Karpas-422 (cell line): ENCODE data around the gene C1orf21. TPM values are rescaled to one million over a fixed set of nuclear protein-coding genes. Genes with fewer than 3 reads are reported as not detected.
"Not testable (repeated sequence)": the region's sequence is repeated elsewhere in the genome, so short reads cannot be mapped to it uniquely, and the experiment has no call there.

Experiments
- DNase-seq: peaks from one replicate; pipeline ENCODE4 v3.0.0-alpha.2; 2015
- H2AFZ ChIP-seq: fragments of 200-600 bp; sonication (generic); 2 replicates; pipeline ENCODE4 v1.6.1; 2014; ENCODE audit warnings: antibody characterized with exemption, low read length, mixed read lengths
- H3K27ac ChIP-seq: fragments of 200-600 bp; sonication (generic); 2 replicates; pipeline ENCODE4 v1.5.1; 2014; ENCODE audit warnings: mild to moderate bottlenecking, low read length, moderate library complexity
- H3K27me3 ChIP-seq: fragments of 200-600 bp; sonication (generic); 2 replicates; pipeline ENCODE4 v1.6.1; 2014; ENCODE audit warnings: low read length, mixed read lengths
- H3K36me3 ChIP-seq: fragments of 200-600 bp; sonication (generic); 2 replicates; pipeline ENCODE4 v1.6.1; 2014; ENCODE audit warnings: low read length, mixed read lengths; ENCODE audit not compliant: insufficient read depth
- H3K4me1 ChIP-seq: fragments of 200-600 bp; sonication (generic); 2 replicates; pipeline ENCODE4 v1.6.1; 2014; ENCODE audit warnings: mild to moderate bottlenecking, low read length, mixed read lengths
- H3K4me2 ChIP-seq: fragments of 200-600 bp; sonication (generic); 2 replicates; pipeline ENCODE4 v1.6.1; 2014; ENCODE audit warnings: low read length, low read depth, mild to moderate bottlenecking; ENCODE audit not compliant: poor library complexity, severe bottlenecking
- H3K4me3 ChIP-seq: fragments of 200-600 bp; sonication (generic); 2 replicates; pipeline ENCODE4 v1.5.1; 2014; ENCODE audit warnings: mild to moderate bottlenecking, antibody characterized with exemption, low read length, mixed read lengths
- H3K79me2 ChIP-seq: fragments of 200-600 bp; sonication (generic); 2 replicates; pipeline ENCODE4 v1.6.1; 2014; ENCODE audit warnings: mild to moderate bottlenecking, low read length, mixed read lengths
- H3K9ac ChIP-seq: fragments of 200-600 bp; sonication (generic); 2 replicates; pipeline ENCODE4 v1.6.0; 2014; ENCODE audit warnings: low read length
- H3K9me2 ChIP-seq: fragments of 200-600 bp; sonication (generic), shearing (Covaris generic); replicated peaks from 2 replicates; pipeline ENCODE4 v1.6.0; 2014; ENCODE audit warnings: mild to moderate bottlenecking, low read length, moderate library complexity; ENCODE audit not compliant: insufficient read depth
- H3K9me3 ChIP-seq: fragments of 300-700, 200-600 bp; sonication (generic); 2 replicates; pipeline ENCODE4 v1.6.1; 2014; ENCODE audit warnings: low read length, mixed read lengths
- H4K20me1 ChIP-seq: fragments of 200-600 bp; sonication (generic); 2 replicates; pipeline ENCODE4 v1.6.1; 2014; ENCODE audit warnings: mild to moderate bottlenecking, antibody characterized with exemption, low read length, low read depth; ENCODE audit not compliant: insufficient read depth
- total RNA-seq: library from RNA; depleted of rRNA; stranded (reverse); fragments of >200 nt; shearing (Covaris generic); gene quantifications from 2 replicates; pipeline ENCODE4 v1.2.3, GENCODE V29; 2014; ENCODE audit warnings: low replicate concordance; rRNA removed

Gene C1orf21
- not detected in 2 replicates for total RNA-seq

GRCh38 chr1:184386312-184387068, at the start of gene C1orf21:
Gene C1orf21 (plus strand): TSS chr1:184387029. CDS start chr1:184477510, 90,481 bp downstream.
- Histone ChIP-seq H3K9ac (no peak within 1 kb of the TSS), H3K4me1 (no peaks in the 10 kb centered on the region), H3K4me3 (no peak within 1 kb of the TSS), H4K20me1 (no peaks in the 10 kb centered on the region), H3K9me3 (no peaks in the 10 kb centered on the region), H3K4me2 (no peak within 1 kb of the TSS), H2AFZ (no peak within 1 kb of the TSS), H3K27me3 (no peaks in the 10 kb centered on the region), H3K36me3 (no peaks in the 10 kb centered on the region), H3K9me2 (no peaks in the 10 kb centered on the region), H3K27ac (no peak within 1 kb of the TSS), H3K79me2 (no peaks in the 10 kb centered on the region)
- DNase-seq, result no peak

- H3K27me3 ChIP-seq, H3K79me2 ChIP-seq, H3K4me2 ChIP-seq, H3K9me3 ChIP-seq, H2AFZ ChIP-seq, H3K36me3 ChIP-seq, H4K20me1 ChIP-seq, H3K9me2 ChIP-seq, H3K4me1 ChIP-seq, H3K27ac ChIP-seq, H3K4me3 ChIP-seq, DNase-seq, H3K9ac ChIP-seq: not testable (repeated sequence)
Observed at GRCh38 chr1:184337865-184338264, 49.0 kb upstream of the C1orf21 start.

GRCh38 chr1:184340984-184341383, 45.8 kb upstream of the C1orf21 start:
- Histone ChIP-seq H3K27me3 (0 out of 2 replicates have a peak, but pooled peaks cover 3% of the 10 kb centered on the region), H3K27ac (no peak overlapping the region), H3K79me2 (no peaks in the 10 kb centered on the region), H2AFZ (no peak overlapping the region), H3K9ac (no peak overlapping the region), H3K9me2 (no peaks in the 10 kb centered on the region), H3K4me1 (no peaks in the 10 kb centered on the region), H3K4me3 (no peak overlapping the region), H3K9me3 (no peaks in the 10 kb centered on the region), H3K4me2 (no peak overlapping the region), H3K36me3 (no peaks in the 10 kb centered on the region), H4K20me1 (no peaks in the 10 kb centered on the region)
- DNase-seq, result no peak

- Histone ChIP-seq H3K27me3 (no peaks in the 10 kb centered on the region), H3K4me3 (no peak overlapping the region), H3K79me2 (no peaks in the 10 kb centered on the region), H3K9me2 (no peaks in the 10 kb centered on the region), H3K9me3 (no peaks in the 10 kb centered on the region), H3K4me1 (no peaks in the 10 kb centered on the region), H3K36me3 (no peaks in the 10 kb centered on the region), H3K4me2 (no peak overlapping the region), H3K27ac (no peak overlapping the region), H4K20me1 (no peaks in the 10 kb centered on the region), H3K9ac (no peak overlapping the region), H2AFZ (no peak overlapping the region)
- DNase-seq, result no peak
Observed at GRCh38 chr1:184350573-184350972, 36.3 kb upstream of the C1orf21 start.

- no peaks in the 10 kb centered on the region for H4K20me1 ChIP-seq
- no peaks in the 10 kb centered on the region for H3K9me2 ChIP-seq
- no peak overlapping the region for H3K4me3 ChIP-seq
- no peak overlapping the region for H3K4me2 ChIP-seq
- H3K36me3 ChIP-seq, result no peaks in the 10 kb centered on the region
- no peak for DNase-seq
- no peak overlapping the region for H3K9ac ChIP-seq
- H3K27ac ChIP-seq, result no peak overlapping the region
- no peaks in the 10 kb centered on the region for H3K79me2 ChIP-seq
- H3K9me3 ChIP-seq, result no peaks in the 10 kb centered on the region
- H3K27me3 ChIP-seq, result no peaks in the 10 kb centered on the region
- no peaks in the 10 kb centered on the region for H3K4me1 ChIP-seq
- no peak overlapping the region for H2AFZ ChIP-seq
Observed at GRCh38 chr1:184351416-184351975, 35.3 kb upstream of the C1orf21 start.

GRCh38 chr1:184352776-184353175, 34.1 kb upstream of the C1orf21 start:
- Histone ChIP-seq H2AFZ (no peak overlapping the region), H3K9me2 (no peaks in the 10 kb centered on the region), H4K20me1 (no peaks in the 10 kb centered on the region), H3K36me3 (no peaks in the 10 kb centered on the region), H3K4me3 (no peak overlapping the region), H3K9me3 (no peaks in the 10 kb centered on the region), H3K4me1 (no peaks in the 10 kb centered on the region), H3K27ac (no peak overlapping the region), H3K4me2 (no peak overlapping the region), H3K79me2 (no peaks in the 10 kb centered on the region), H3K27me3 (no peaks in the 10 kb centered on the region), H3K9ac (no peak overlapping the region)
- no peak for DNase-seq

- H4K20me1 ChIP-seq, result no peaks in the 10 kb centered on the region
- no peak overlapping the region for H3K4me3 ChIP-seq
- no peaks in the 10 kb centered on the region for H3K4me1 ChIP-seq
- no peak for DNase-seq
- no peaks in the 10 kb centered on the region for H3K79me2 ChIP-seq
- H3K27me3 ChIP-seq, result no peaks in the 10 kb centered on the region
- H3K9me2 ChIP-seq, result no peaks in the 10 kb centered on the region
- H3K9ac ChIP-seq, result no peak overlapping the region
- no peaks in the 10 kb centered on the region for H3K36me3 ChIP-seq
- H2AFZ ChIP-seq, result no peak overlapping the region
- H3K4me2 ChIP-seq, result no peak overlapping the region
- H3K27ac ChIP-seq, result no peak overlapping the region
- H3K9me3 ChIP-seq, result no peaks in the 10 kb centered on the region
Observed at GRCh38 chr1:184354719-184355118, 32.1 kb upstream of the C1orf21 start.

- Histone ChIP-seq H3K9me2 (no peaks in the 10 kb centered on the region), H3K4me2 (no peak overlapping the region), H3K4me1 (no peaks in the 10 kb centered on the region), H4K20me1 (no peaks in the 10 kb centered on the region), H3K27ac (no peak overlapping the region), H3K36me3 (no peaks in the 10 kb centered on the region), H3K9ac (no peak overlapping the region), H3K9me3 (no peaks in the 10 kb centered on the region), H3K4me3 (no peak overlapping the region), H2AFZ (no peak overlapping the region), H3K79me2 (no peaks in the 10 kb centered on the region), H3K27me3 (no peaks in the 10 kb centered on the region)
- no peak for DNase-seq
Observed at GRCh38 chr1:184356891-184357290, 29.9 kb upstream of the C1orf21 start.
